Measurements from ENCODE around the gene PTOV1.

DNA sequence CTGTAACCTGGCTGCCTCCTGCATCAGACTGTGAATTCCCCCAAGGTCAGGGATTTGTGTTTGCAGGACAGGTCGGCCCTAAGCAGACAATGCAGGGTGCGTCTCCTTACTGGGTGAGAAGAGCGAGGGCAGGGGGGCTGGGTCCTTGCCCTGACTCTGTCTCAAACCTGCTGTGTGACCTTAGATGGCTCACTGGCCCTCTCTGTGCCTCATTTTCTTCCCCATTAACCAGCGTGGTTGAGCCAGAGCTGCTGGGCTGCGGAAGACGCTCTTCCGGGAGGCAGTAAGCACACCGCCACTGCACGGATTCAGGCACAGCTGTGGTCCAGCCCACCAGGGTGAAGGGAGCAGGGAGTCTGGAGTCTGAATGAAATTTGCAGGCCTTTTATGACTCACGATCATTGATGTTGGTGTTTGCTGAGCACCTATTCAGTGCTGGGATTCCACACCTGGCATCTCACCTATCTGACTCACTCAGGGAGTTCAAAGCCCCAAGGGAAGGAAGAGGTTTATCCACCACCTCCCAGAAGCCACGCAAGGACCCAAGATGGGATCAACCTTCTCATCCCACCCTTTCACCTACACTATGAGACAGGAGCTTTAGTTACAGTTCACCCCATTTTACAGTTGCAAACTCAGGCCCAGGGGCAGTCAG, 23.7 kb downstream of the PTOV1 start:
- TF ChIP-seq EZH2phosphoT487 (IDR thresholded peaks at IDR 0.05; ENCODE audit: borderline replicate concordance, low read length) (no peak), CTCF (IDR thresholded peaks at IDR 0.05; ENCODE audit: low read depth, low read length, poor library complexity, severe bottlenecking) (no peak)

All from DOHH2 (cell line).